K562 (cell line): ENCODE measurements around the gene ICAM2. TPM values are rescaled to one million over a fixed set of nuclear protein-coding genes. Genes with fewer than 3 reads are reported as not detected.

ENCODE experiments used
- ARID1B ChIP-seq: fragments of 450-650 bp; IDR thresholded peaks from 2 replicates; pipeline ENCODE4 v1.6.1; 2016; ENCODE audit warnings: antibody characterized with exemption, mild to moderate bottlenecking, inconsistent platforms
- C11orf30 ChIP-seq: fragments of 450-650 bp; IDR thresholded peaks from 2 replicates; pipeline ENCODE4 v1.6.1; 2016; ENCODE audit warnings: low read depth, mild to moderate bottlenecking
- CREB1 ChIP-seq, 2 experiments: sonication (generic) in 1 of 2; formaldehyde crosslinking in 1 of 2; IDR thresholded peaks; 2 replicates each; pipeline versions ENCODE4 v1.6.1 to v1.8.0; 2012 to 2022; ENCODE audit warnings: inconsistent platforms in 1 of 2, mild to moderate bottlenecking in 1 of 2, missing genetic modification reagents in 1 of 2, moderate library complexity in 1 of 2
- GTF2A2 ChIP-seq: IDR thresholded peaks from 2 replicates; pipeline ENCODE4 v1.6.1; 2016; ENCODE audit warnings: mild to moderate bottlenecking, missing genetic modification characterization, missing compliant biosample characterization
- NCOA6 ChIP-seq: fragments of 450-650 bp; IDR thresholded peaks from 2 replicates; pipeline ENCODE4 v1.6.1; 2017; ENCODE audit warnings: mild to moderate bottlenecking
- NFYB ChIP-seq: IDR thresholded peaks from 2 replicates; pipeline ENCODE4 v1.6.1; 2011; ENCODE audit warnings: mild to moderate bottlenecking, moderate library complexity; ENCODE audit not compliant: insufficient read length; ENCODE audit errors: extremely low read depth
- PHF8 ChIP-seq: fragments of 200-600 bp; sonication (generic); IDR thresholded peaks from 2 replicates; pipeline ENCODE4 v1.6.1; 2012; ENCODE audit warnings: mixed run types, mild to moderate bottlenecking, inconsistent platforms, low read length, moderate library complexity, borderline replicate concordance
- SMAD3 ChIP-seq: fragments of 450-650 bp; formaldehyde crosslinking; conservative IDR thresholded peaks from 2 replicates; pipeline ENCODE4 v1.4.0; 2020; ENCODE audit warnings: mild to moderate bottlenecking
- SP1 ChIP-seq: sonication (generic); formaldehyde crosslinking; IDR thresholded peaks from 2 replicates; pipeline ENCODE4 v1.8.1; 2022; ENCODE audit warnings: mild to moderate bottlenecking, missing genetic modification reagents
- ZBTB17 ChIP-seq: fragments of 450-650 bp; formaldehyde crosslinking; IDR thresholded peaks from 2 replicates; pipeline ENCODE4 v1.4.0; 2020; ENCODE audit warnings: mild to moderate bottlenecking
- ZSCAN32 ChIP-seq: fragments of 450-650 bp; formaldehyde crosslinking; IDR thresholded peaks from 2 replicates; pipeline ENCODE4 v1.4.0; 2020; ENCODE audit warnings: mild to moderate bottlenecking, moderate library complexity
- polyA plus RNA-seq, 8 experiments: library from polyadenylated mRNA; depleted of rRNA in 4 of 8; stranded (reverse) in 5 of 8; unstranded in 3 of 8; fragments of >200 nt; fragmentation: Nextera tagmentation in 2 of 8; fragmentation: Illumina TruSeq in 1 of 8; extraction: Ambion mirVana in 2 of 8; extraction: Trizol in 1 of 8; gene quantifications; 2 replicates each; pipeline versions ENCODE4 v1.2.1 to v1.2.3, GENCODE V29; 2011 to 2014; ENCODE audit warnings: inconsistent platforms in 1 of 8, missing spikeins in 1 of 8
- total RNA-seq, 7 experiments: library from RNA; depleted of rRNA in 6 of 7; stranded (reverse); fragments of >200 nt in 6 of 7; fragmentation: Illumina TruSeq in 2 of 7; extraction: Trizol in 2 of 7; gene quantifications; 2 replicates each; pipeline versions ENCODE4 v1.2.1 to v1.2.3, GENCODE V29; 2011 to 2021; ENCODE audit warnings: low replicate concordance in 1 of 7
- TF ChIP-seq, protein P1 (sequence below): fragments of 450-650 bp; formaldehyde crosslinking; IDR thresholded peaks from 2 replicates; pipeline ENCODE4 v1.4.0; 2022; ENCODE audit warnings: mild to moderate bottlenecking, moderate library complexity
- TF ChIP-seq, protein P2 (sequence below): IDR thresholded peaks from 3 replicates; pipeline ENCODE4 v1.6.1; 2011; ENCODE audit warnings: borderline replicate concordance, mild to moderate bottlenecking, moderate library complexity; ENCODE audit not compliant: insufficient read length; ENCODE audit errors: extremely low read depth
- TF ChIP-seq, protein P3 (sequence below): sonication (generic); formaldehyde crosslinking; IDR thresholded peaks from 2 replicates; pipeline ENCODE4 v1.9.0; 2022; ENCODE audit warnings: mild to moderate bottlenecking, missing genetic modification reagents

Gene ICAM2
- total and polyA plus RNA-seq, 9 of the 15 experiments (the other 6 are each of a cell fraction or from before 2014, with no cell fraction given): 37.9 to 89.4 (median 60.6) TPM

DNA sequence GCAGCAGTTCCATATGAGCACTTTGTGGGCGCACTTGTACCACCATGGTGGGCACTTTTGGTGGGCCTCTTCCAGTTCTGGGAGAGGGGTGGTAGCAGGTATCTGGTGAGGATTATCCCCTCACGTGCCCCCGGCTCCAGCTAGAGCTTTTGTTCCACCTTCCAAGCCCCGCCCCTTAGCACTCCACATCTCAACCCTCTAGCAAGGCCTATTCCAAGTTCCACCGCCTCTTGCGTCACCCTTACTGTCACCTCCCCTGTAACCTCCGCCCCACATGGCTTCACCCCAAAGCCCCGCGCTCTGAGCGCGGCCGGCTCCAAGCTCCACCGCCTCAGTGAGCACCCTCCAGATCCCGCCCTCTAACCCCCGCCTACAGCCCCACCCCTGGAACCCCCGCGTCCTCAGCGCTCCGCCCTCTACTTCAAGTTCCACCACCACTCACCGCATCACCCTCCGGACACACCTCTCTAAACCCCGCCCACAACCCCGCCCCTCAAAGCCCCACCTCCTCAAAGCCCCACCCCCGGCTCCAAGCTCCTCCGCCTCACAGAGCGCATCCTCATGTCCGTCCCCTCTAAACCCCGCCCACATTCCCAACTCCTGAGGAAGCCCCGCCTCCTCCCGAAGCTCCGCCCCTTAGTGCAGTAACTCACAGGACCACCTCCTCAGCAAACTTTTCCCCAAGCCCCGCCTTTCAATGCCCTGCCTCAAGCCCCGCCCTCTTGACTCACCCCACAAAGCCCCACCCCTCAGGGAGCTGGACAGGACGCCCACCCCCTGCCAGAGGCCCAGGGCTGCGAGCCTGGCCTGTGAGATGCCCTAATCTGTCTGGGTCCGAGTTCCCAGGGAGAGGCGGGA lies 58.8 kb downstream of the ICAM2 start (continued):
- TF ChIP-seq CREB1 (IDR thresholded peaks at IDR 0.05) (0 out of 2 replicates have a peak, but pooled peaks have one; percentile 29), CREB1 (CRISPR knock-in tag; IDR thresholded peaks at IDR 0.05) (no peak), ARID1B (peak; percentile 45; the same call in 1 of the 2 replicates), ZSCAN32 (CRISPR knock-in tag) (0 out of 2 replicates have a peak, but pooled peaks have one; percentile 38), ZBTB17 (CRISPR knock-in tag) (no peak), C11orf30 (no peak), NFYB (no peak), GTF2A2 (tag) (no peak), SP1 (CRISPR knock-in tag) (peak; percentile 53; the same call in 1 of the 2 replicates), PHF8 (peak; percentile 23; the same call in 1 of the 2 replicates), NCOA6 (no peak), SMAD3 (CRISPR knock-in tag) (no peak)
- TF ChIP-seq, protein P1, sequence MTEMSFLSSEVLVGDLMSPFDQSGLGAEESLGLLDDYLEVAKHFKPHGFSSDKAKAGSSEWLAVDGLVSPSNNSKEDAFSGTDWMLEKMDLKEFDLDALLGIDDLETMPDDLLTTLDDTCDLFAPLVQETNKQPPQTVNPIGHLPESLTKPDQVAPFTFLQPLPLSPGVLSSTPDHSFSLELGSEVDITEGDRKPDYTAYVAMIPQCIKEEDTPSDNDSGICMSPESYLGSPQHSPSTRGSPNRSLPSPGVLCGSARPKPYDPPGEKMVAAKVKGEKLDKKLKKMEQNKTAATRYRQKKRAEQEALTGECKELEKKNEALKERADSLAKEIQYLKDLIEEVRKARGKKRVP (CRISPR knock-in tag): 0 out of 2 replicates have a peak, but pooled peaks have one; percentile 63
- TF ChIP-seq, protein P2, sequence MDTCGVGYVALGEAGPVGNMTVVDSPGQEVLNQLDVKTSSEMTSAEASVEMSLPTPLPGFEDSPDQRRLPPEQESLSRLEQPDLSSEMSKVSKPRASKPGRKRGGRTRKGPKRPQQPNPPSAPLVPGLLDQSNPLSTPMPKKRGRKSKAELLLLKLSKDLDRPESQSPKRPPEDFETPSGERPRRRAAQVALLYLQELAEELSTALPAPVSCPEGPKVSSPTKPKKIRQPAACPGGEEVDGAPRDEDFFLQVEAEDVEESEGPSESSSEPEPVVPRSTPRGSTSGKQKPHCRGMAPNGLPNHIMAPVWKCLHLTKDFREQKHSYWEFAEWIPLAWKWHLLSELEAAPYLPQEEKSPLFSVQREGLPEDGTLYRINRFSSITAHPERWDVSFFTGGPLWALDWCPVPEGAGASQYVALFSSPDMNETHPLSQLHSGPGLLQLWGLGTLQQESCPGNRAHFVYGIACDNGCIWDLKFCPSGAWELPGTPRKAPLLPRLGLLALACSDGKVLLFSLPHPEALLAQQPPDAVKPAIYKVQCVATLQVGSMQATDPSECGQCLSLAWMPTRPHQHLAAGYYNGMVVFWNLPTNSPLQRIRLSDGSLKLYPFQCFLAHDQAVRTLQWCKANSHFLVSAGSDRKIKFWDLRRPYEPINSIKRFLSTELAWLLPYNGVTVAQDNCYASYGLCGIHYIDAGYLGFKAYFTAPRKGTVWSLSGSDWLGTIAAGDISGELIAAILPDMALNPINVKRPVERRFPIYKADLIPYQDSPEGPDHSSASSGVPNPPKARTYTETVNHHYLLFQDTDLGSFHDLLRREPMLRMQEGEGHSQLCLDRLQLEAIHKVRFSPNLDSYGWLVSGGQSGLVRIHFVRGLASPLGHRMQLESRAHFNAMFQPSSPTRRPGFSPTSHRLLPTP: no peak
- TF ChIP-seq, protein P3, sequence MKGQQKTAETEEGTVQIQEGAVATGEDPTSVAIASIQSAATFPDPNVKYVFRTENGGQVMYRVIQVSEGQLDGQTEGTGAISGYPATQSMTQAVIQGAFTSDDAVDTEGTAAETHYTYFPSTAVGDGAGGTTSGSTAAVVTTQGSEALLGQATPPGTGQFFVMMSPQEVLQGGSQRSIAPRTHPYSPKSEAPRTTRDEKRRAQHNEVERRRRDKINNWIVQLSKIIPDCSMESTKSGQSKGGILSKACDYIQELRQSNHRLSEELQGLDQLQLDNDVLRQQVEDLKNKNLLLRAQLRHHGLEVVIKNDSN (CRISPR knock-in tag): 0 out of 2 replicates have a peak, but pooled peaks have one; percentile 46
